Spleen (tissue), 11 donors: ENCODE measurements around the gene TTC7B. TPM values are rescaled to one million over a fixed set of nuclear protein-coding genes. Genes with fewer than 3 reads are reported as not detected.

Experiments used
- DNase-seq: peaks from one replicate; pipeline ENCODE4 v3.0.0-alpha.2; 2020
- H3K27ac ChIP-seq, 8 donors: fragments of 200-600 bp; sonication (generic) in 7 of 8; 1 replicate in 4 of 8; 2 replicates in 4 of 8; pipeline versions ENCODE4 v1.5.0 to v1.8.0; 2016 to 2021; ENCODE audit warnings: inconsistent platforms in 4 of 8, mild to moderate bottlenecking in 4 of 8, moderate library complexity in 1 of 8
- H3K27me3 ChIP-seq, 7 donors: fragments of 200-600 bp; sonication (generic) in 6 of 7; replicated peaks in 1 of 7; 1 replicate in 4 of 7; 2 replicates in 3 of 7; pipeline versions ENCODE4 v1.5.0 to v1.8.0; 2016 to 2021; ENCODE audit warnings: inconsistent platforms in 3 of 7, mild to moderate bottlenecking in 1 of 7
- H3K36me3 ChIP-seq, 6 donors: fragments of 200-600 bp; sonication (generic) in 5 of 6; 1 replicate in 4 of 6; 2 replicates in 2 of 6; pipeline versions ENCODE4 v1.5.0 to v1.8.0; 2016 to 2021; ENCODE audit warnings: inconsistent platforms in 2 of 6
- H3K4me1 ChIP-seq, 6 donors: fragments of 200-600 bp; sonication (generic) in 5 of 6; 1 replicate in 3 of 6; 2 replicates in 3 of 6; pipeline versions ENCODE4 v1.5.0 to v1.8.0; 2016 to 2021; ENCODE audit warnings: inconsistent platforms in 3 of 6
- H3K4me3 ChIP-seq, 8 donors: fragments of 200-600 bp; sonication (generic) in 7 of 8; 1 replicate in 4 of 8; 2 replicates in 4 of 8; pipeline versions ENCODE4 v1.5.0 to v1.8.0; 2016 to 2021; ENCODE audit warnings: inconsistent platforms in 4 of 8, mild to moderate bottlenecking in 4 of 8, moderate library complexity in 2 of 8
- H3K9me3 ChIP-seq, 8 donors: fragments of 200-600 bp; sonication (generic) in 7 of 8; 1 replicate in 4 of 8; 2 replicates in 4 of 8; pipeline versions ENCODE4 v1.5.0 to v1.8.0; 2016 to 2021; ENCODE audit warnings: inconsistent platforms in 4 of 8
- CTCF ChIP-seq, 11 experiments: fragments of 200-600 bp in 7 of 11; fragments of 450-650 bp in 4 of 11; sonication (generic) in 4 of 11; IDR thresholded peaks in 8 of 11; conservative IDR thresholded peaks in 3 of 11; 1 replicate in 7 of 11; 2 replicates in 4 of 11; pipeline versions ENCODE4 v1.4.0 to v1.8.0; 2016 to 2021; ENCODE audit warnings: antibody characterized with exemption in 11 of 11, inconsistent platforms in 4 of 11, mild to moderate bottlenecking in 1 of 11
- POLR2A ChIP-seq, 3 donors: fragments of 450-650 bp; IDR thresholded peaks; one replicate each; pipeline ENCODE4 v1.5.1; 2017; ENCODE audit warnings: antibody characterized with exemption in 3 of 3, mild to moderate bottlenecking in 1 of 3
- POLR2AphosphoS5 ChIP-seq, 3 donors: sonication (generic); formaldehyde crosslinking; IDR thresholded peaks; one replicate each; pipeline ENCODE4 v1.5.1; 2017; ENCODE audit warnings: antibody characterized with exemption in 3 of 3
- WGBS, 5 donors: extraction: QIAGEN DNeasy Blood & Tissue Kit in 3 of 5; methylation state at CpG; one replicate each; pipeline versions ENCODE4 v1.1.5 to v1.1.7; 2013 to 2018; 5-methylcytosine and 5-hydroxymethylcytosine counted together
- intact Hi-C: fragments of 100-400 bp; cut with DNase I; formaldehyde crosslinking; loops from one replicate; pipeline ENCODE4 v1.15.0; 2023; ENCODE audit warnings: low total_unique reads
- polyA plus RNA-seq, 3 donors: library from polyadenylated mRNA; stranded (reverse); fragments of 200-250 nt; gene quantifications; one replicate each; pipeline ENCODE4 v1.2.1, GENCODE V29; 2013
- total RNA-seq, 7 donors: library from RNA; depleted of rRNA in 3 of 7; stranded (reverse); fragments of >200 nt in 3 of 7; fragmentation: NEBNext Ultra II Directional in 4 of 7; extraction: Animal tissue kit (Norgen Biotek cat#: 25700) in 4 of 7; gene quantifications; one replicate each; pipeline versions ENCODE4 v1.1.0 to v1.2.1, GENCODE V29; 2016 to 2021
- donor health status: healthy with polysubstance abuse.
- donor health status: DM: no; HTN: no; CAD: no; lungs with moderate emphysema.
- donor health status: DM: no; HTN: no; CAD: no.
- donor health status: Bipolar disorder and iron deficiency.
- donor health status: healthy.
- donor health status: DM: no; HTN: no; CAD: no.
- donor health status: DM: yes; HTN: yes; CAD: no.

Gene TTC7B
- total and polyA plus RNA-seq, 10 donors, result 6.6 to 98.4 (median 62.6) TPM

DNA sequence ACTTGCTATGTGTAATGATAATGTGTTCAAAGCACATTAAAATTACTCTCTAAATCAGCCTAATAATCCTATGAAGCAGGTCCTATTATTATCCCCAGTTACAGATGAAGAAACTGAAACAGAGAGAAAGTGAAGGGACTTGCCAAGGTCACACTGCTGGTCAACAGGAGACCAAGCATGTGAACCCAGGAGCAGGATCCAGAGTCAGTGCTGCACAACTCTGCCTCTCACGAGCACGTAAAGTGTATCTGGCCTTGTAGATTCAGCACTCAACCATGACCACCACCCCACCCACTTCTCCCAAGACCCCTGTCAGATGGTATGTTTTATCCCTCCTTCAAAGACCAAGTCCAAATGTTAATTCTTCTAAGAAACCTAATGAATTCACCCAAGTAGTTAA is 100.7 kb downstream of the TTC7B start:
- Histone ChIP-seq H3K27me3 (no peaks in the 10 kb centered on the region), H3K27ac (no peak overlapping the region), H3K36me3 (peaks cover 0 to 13% (median 0%) of the 10 kb centered on the region in 6 donors), H3K4me1 (peaks cover 0 to 6% (median 0%) of the 10 kb centered on the region in 6 donors), H3K4me3 (no peak overlapping the region), H3K9me3 (no peaks in the 10 kb centered on the region)
- intact Hi-C loops, result no loop called here
- TF ChIP-seq CTCF (IDR thresholded peaks at IDR 0.05 in 8 of 11, conservative IDR thresholded peaks at IDR 0.05 in 3 of 11) (no peak), POLR2AphosphoS5 (IDR thresholded peaks at IDR 0.05) (no peak), POLR2A (IDR thresholded peaks at IDR 0.05) (no peak)
- DNase-seq, result no peak
- 84 to 98% (median 90%) methylated on average over 2 of the region's 2 CpGs for WGBS, 5 donors

DNA sequence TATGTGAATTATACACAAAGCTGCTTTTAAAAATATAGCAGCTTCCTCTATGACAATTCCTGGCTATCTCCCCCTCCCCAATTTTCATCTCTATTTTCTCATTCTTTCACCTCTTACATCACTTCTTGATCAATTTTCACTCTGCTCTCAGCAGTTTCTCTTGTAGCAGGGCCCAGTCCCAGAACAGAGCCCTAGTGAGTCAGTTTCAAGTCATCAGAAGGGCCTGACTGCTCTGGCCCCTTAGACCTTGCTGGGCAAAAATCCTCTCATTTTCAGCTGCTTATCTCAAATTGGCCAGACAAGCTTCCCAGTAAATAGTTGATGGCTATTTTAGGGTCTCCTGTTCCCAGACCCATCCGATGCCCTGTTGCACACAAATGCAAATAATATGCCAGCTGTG is 101.4 kb downstream of the TTC7B start:
- no peak for DNase-seq
- no peak overlapping the region for H3K4me3 ChIP-seq
- 64 to 97% (median 94%) methylated on average over 1 of the region's 1 CpG for WGBS, 5 donors
- H3K36me3 ChIP-seq, result peaks cover 0 to 13% (median 0%) of the 10 kb centered on the region in 6 donors
- TF ChIP-seq POLR2AphosphoS5 (IDR thresholded peaks at IDR 0.05) (no peak), POLR2A (IDR thresholded peaks at IDR 0.05) (no peak), CTCF (IDR thresholded peaks at IDR 0.05 in 8 of 11, conservative IDR thresholded peaks at IDR 0.05 in 3 of 11) (no peak)
- no peak overlapping the region for H3K27ac ChIP-seq
- intact Hi-C loops, result no loop called here
- no peaks in the 10 kb centered on the region for H3K9me3 ChIP-seq
- H3K4me1 ChIP-seq, result peaks cover 0 to 6% (median 0%) of the 10 kb centered on the region in 6 donors
- no peaks in the 10 kb centered on the region for H3K27me3 ChIP-seq

DNA sequence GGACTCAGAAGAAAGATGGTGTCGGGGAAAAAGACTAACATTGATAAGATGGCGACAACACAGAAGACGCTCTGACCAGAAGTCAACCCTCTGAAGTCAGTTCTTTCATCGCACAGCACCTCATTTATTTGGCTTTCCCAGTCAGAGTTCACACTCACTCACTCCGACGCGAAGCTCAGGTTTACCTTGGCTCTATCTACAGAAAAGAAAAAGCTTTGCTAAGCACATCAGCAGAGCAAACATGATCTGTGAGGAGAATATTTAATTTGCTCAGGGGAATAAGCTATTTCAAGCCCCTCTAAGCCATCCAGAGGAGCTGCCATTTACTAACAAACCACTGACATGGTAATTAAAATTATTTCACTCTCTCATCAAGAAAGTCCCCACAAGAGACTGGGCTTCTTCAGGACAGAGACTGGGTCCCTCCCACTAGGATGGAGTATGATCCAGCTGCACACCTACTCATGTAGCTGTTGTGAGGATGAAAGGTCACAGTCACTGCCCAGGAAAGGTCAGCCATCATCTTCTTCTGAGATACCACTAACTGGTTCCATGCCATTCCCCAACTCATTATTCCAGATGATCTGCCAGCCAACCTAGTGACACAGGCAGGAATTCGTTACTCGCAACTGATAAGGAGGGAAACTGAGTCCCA is 111.4 kb downstream of the TTC7B start:
- WGBS, 5 donors, result 90 to 97% (median 95%) methylated on average over 9 of the region's 9 CpGs
- TF ChIP-seq POLR2A (IDR thresholded peaks at IDR 0.05), result no peak
- no peak for TF ChIP-seq POLR2AphosphoS5 (IDR thresholded peaks at IDR 0.05)
- no peak for TF ChIP-seq CTCF (IDR thresholded peaks at IDR 0.05 in 8 of 11, conservative IDR thresholded peaks at IDR 0.05 in 3 of 11)
- Histone ChIP-seq H3K9me3 (no peaks in the 10 kb centered on the region), H3K4me1 (peaks cover 0 to 20% (median 11%) of the 10 kb centered on the region in 6 donors), H3K27me3 (no peaks in the 10 kb centered on the region), H3K27ac (no peak overlapping the region), H3K36me3 (no peaks in the 10 kb centered on the region), H3K4me3 (no peak overlapping the region)
- DNase-seq, result no peak
- intact Hi-C loops, result no loop called here

DNA sequence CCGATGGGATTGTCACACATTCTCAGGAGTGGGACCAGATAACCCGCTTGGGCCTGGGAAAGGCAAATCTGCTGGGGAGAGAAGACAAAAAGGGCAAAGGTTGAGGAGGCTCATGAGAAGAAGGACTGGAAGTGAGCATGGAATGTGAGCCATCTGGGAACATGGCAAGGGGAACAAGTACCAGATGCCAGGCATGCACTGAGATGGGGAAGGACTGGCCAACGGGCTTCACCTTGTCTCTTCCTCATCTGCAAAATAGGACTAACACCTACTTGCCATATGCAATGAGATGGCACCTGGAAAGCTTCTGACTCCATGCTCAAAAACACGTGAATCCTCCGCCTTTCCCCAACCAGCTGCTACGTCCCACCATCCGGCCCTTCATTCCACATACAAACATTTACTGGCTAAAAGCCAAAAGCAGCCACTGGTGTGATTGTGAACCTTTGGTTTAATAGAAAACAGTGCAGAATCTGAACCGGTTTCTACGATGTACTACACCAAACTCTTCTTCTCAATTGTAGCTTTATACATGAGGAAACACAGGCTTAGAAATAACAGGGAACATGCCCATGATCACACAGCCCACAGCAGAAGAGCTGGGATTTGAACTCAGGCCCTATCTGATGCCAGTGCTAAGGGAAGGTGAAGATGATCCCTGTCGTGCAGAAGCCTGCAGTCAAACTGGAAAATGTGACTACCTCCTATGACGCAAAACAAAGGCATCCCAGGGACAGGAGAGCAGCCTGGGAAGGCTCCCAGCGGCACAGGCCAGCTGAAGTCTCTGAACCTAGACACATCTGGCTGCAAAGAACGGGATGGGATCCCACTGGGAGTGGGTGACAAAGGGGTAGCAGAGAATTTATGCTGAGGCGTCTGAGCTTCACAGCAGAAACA is 112.1 kb downstream of the TTC7B start:
- peaks cover 0 to 26% (median 15%) of the 10 kb centered on the region in 6 donors for H3K4me1 ChIP-seq
- intact Hi-C loops, result no loop called here
- TF ChIP-seq CTCF (IDR thresholded peaks at IDR 0.05 in 8 of 11, conservative IDR thresholded peaks at IDR 0.05 in 3 of 11) (no peak), POLR2A (IDR thresholded peaks at IDR 0.05) (no peak), POLR2AphosphoS5 (IDR thresholded peaks at IDR 0.05) (no peak)
- H3K4me3 ChIP-seq, result no peak overlapping the region
- WGBS, 5 donors, result 71 to 92% (median 80%) methylated on average over 14 of the region's 14 CpGs
- H3K9me3 ChIP-seq, result no peaks in the 10 kb centered on the region
- H3K36me3 ChIP-seq, result no peaks in the 10 kb centered on the region
- no peak overlapping the region for H3K27ac ChIP-seq
- no peak for DNase-seq
- H3K27me3 ChIP-seq, result no peaks in the 10 kb centered on the region
